LNCaP clone FGC (cell line): Measurements from ENCODE around the gene TRPM4.
"Not testable (repeated sequence)": the region's sequence is repeated elsewhere in the genome, so short reads cannot be mapped to it uniquely, and the experiment has no call there.

Experiments
- DNase-seq: peaks from one replicate; pipeline ENCODE4 v3.0.0-alpha.2; 2011; ENCODE audit warnings: low read depth
- H3K4me3 ChIP-seq: 2 replicates; pipeline ENCODE4 v1.5.1; 2011; ENCODE audit warnings: mild to moderate bottlenecking, low read depth, low read length, control low read depth
- TF ChIP-seq, protein P1 (sequence below): IDR thresholded peaks from 2 replicates; pipeline ENCODE4 v1.5.1; 2012; ENCODE audit warnings: mild to moderate bottlenecking; ENCODE audit not compliant: control insufficient read depth, insufficient read depth; ENCODE audit errors: extremely low read depth

Gene TRPM4

DNA sequence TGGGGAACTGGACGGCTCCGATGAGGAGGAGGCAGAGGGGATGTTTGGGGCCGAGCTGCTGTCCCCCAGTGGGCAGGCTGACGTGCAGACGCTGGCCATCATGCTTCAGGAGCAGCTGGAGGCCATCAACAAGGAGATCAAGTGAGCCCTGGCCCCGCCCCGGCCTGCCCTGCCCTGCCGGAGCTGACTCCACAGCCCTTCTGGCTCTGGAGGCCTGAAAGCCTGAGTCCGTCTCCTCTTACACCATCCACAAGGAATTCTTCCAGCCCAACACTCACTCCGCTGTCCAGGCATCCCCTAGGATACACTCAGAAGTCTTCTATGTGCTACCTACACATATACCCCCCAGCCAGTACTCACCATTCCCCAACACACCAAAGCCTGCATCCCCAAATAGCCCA, 20.8 kb upstream of the TRPM4 start:
- no peak for DNase-seq
- TF ChIP-seq, protein P1, sequence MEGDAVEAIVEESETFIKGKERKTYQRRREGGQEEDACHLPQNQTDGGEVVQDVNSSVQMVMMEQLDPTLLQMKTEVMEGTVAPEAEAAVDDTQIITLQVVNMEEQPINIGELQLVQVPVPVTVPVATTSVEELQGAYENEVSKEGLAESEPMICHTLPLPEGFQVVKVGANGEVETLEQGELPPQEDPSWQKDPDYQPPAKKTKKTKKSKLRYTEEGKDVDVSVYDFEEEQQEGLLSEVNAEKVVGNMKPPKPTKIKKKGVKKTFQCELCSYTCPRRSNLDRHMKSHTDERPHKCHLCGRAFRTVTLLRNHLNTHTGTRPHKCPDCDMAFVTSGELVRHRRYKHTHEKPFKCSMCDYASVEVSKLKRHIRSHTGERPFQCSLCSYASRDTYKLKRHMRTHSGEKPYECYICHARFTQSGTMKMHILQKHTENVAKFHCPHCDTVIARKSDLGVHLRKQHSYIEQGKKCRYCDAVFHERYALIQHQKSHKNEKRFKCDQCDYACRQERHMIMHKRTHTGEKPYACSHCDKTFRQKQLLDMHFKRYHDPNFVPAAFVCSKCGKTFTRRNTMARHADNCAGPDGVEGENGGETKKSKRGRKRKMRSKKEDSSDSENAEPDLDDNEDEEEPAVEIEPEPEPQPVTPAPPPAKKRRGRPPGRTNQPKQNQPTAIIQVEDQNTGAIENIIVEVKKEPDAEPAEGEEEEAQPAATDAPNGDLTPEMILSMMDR = no peak
- no peak overlapping the region for H3K4me3 ChIP-seq

DNA sequence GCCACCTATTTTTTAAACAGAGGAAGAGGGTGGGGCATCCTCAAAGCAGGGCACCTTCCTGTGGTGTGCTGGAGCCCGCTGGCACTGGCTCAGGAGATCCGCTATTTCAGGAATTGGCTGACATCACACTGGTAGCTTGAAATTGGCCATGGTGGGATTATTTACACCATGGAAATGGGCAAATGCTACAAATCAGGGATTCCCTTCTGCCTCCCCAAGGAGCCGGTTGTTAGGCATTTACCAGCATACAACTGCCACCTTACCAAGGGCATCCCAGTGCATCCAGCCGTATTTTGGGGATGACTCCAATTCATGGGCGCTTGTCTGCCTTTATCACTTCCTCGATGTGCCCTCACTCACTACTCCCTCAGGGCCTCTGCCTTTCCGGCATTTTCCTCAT, 16.6 kb upstream of the TRPM4 start:
- DNase-seq = no peak
- no peak overlapping the region for H3K4me3 ChIP-seq
- TF ChIP-seq, protein P1 = no peak

DNA sequence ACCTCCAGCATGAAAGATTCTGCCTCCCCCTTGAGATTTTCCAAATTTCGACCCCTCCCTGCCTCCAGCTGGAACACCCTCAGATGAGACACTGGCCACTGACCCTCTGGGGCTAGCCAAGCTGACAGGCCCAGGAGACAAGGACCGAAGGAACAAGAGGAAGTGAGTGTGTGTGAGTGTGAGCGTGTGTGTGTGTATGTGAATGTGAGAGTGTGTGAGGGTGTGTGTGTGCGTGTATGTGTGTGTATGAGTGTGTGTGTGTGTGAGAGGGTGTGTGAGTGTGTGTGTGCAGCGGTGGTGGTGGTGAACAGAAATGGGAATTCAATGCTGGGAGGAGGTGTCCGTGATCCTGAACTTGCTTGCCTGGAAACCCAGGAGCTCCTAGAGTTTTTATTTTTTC, 16.2 kb upstream of the TRPM4 start:
- H3K4me3 ChIP-seq = no peak overlapping the region
- TF ChIP-seq, protein P1 = no peak
- no peak for DNase-seq

DNA sequence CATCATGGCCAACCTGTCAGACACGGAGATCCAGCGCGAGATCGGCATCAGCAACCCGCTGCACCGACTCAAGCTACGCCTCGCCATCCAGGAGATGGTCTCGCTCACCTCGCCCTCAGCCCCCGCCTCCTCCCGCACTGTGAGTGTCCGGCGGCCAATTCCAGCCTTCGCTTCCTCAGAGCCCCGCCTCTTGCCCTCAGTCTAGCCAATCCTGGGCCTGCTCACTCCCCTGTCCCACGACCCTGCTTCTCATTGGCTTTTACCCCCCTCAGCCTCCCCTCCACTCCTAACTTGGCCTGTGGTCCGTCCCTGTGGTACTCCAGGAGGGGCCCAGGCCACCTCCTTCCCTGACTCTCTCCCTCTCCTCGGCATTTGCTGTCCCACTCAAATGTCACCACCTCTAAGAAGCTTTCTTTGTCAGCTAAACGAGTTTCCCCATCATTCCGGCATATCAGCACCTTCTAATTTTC, 14.7 kb upstream of the TRPM4 start:
- DNase-seq = peak; percentile 81
- TF ChIP-seq, protein P1 = no peak
- H3K4me3 ChIP-seq = peak overlapping the region; percentile 69

DNA sequence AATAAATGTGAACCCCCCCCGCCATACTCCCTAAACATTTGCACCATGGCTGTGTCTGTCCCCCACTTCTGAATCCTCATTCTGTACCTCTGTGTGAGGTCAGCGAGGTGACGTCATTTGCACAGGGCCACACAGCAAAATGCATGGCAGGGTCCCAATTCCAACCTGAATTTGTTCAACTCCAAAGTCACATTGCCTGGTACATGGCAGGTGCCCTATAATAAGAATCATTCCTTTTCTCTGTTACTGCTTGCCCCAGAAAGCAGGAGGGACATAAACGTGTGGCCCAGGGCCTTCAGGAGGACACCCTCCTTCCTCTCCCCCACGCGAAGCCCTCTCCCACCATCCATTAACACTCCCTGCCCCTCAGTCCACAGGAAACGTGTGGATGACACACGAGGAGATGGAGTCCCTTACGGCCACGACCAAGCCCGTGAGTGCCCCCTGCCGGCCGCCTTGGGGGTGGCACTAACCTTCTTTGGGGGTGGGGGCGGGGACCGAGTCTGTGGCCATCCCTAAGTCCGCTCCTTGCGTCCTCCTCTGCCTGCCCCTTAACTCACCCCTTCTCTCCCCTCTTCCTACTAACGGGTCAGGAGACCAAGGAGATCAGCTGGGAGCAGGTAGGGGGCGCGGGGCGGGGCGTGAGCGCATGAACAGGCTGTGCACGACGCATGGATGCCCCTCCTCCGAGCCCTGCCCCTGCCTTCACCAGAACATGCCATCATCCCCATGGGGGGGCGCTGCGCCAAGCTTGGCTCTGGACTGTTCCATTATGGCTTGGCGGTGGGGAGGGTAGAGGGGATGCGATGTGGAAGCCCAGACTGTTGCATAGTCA, 11.8 kb upstream of the TRPM4 start:
- no peak for DNase-seq
- no peak overlapping the region for H3K4me3 ChIP-seq
- TF ChIP-seq, protein P1 = peak; percentile 76

DNA sequence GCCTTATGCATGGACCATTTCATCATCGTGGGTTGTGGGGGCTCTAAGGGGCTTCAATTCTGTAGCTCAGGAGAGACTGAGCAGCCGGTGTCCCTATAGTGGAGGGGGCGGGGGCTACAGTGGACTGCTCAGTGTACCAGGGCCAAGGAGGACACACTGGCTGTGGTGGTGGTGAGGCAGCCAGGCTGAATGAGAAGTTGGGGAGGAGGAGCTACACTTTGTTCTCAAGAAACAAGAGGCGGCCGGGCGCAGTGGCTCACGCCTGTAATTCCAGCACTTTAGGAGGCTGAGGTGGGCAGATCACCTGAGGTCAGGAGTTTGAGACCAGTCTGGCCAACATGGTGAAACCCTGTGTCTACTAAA, 11.2 kb upstream of the TRPM4 start:
- DNase-seq, H3K4me3 ChIP-seq: not testable (repeated sequence)

DNA sequence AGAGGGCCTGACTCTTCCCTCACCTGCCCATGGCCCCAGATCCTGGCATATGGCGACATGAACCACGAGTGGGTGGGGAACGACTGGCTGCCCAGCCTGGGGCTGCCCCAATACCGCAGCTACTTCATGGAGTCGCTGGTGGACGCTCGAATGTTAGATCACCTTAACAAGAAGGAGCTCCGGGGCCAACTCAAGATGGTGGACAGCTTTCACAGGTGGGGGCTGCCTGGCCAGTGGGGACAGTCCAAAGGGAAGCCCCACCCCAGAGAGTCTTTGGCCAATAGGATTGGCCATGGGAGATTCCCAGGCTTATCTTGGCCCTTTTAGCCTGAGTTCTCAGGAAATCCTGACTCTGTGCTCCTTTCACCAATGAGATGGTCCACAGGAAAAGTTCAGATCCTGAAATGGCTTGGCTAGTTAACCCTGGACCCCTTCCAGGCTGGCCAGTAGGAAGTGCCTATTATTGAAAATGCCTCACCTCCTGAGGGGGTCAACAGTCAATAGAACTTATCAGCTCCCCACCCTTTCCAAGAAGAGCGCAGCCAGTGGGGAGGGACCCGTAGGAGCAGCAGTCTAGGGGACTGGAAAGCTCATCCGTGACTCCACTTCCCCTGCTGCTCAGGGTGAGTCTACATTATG, 9.4 kb upstream of the TRPM4 start:
- TF ChIP-seq, protein P1 = no peak
- DNase-seq = no peak
- H3K4me3 ChIP-seq = peak overlapping the region; percentile 68
